ENCODE data around the gene CADM4. TPM values are rescaled to one million over a fixed set of nuclear protein-coding genes. Genes with fewer than 3 reads are reported as not detected.

The CADM4 gene
- total and polyA plus RNA-seq, 9 of the 15 experiments (the other 6 are each of a cell fraction or from before 2014, with no cell fraction given), result 0.03 to 4.6 (median 1.3) TPM

- TF ChIP-seq MLLT1 (IDR thresholded peaks at IDR 0.05), result 0 out of 4 replicates have a peak, but pooled peaks of 1 of the 2 experiments have one; percentile 3
- TF ChIP-seq CREM (IDR thresholded peaks at IDR 0.05; ENCODE audit: low read depth), result peak; percentile 99
- TF ChIP-seq CBX3 (IDR thresholded peaks at IDR 0.05; ENCODE audit: borderline replicate concordance in 1 of 2, low read length in 2 of 2), result peak in 1 of 2 experiments; percentile 79; a peak in 2 of 3 replicates
- TF ChIP-seq HNRNPL (IDR thresholded peaks at IDR 0.05; ENCODE audit: low read depth, low read length), result no peak
- TF ChIP-seq, protein P1, sequence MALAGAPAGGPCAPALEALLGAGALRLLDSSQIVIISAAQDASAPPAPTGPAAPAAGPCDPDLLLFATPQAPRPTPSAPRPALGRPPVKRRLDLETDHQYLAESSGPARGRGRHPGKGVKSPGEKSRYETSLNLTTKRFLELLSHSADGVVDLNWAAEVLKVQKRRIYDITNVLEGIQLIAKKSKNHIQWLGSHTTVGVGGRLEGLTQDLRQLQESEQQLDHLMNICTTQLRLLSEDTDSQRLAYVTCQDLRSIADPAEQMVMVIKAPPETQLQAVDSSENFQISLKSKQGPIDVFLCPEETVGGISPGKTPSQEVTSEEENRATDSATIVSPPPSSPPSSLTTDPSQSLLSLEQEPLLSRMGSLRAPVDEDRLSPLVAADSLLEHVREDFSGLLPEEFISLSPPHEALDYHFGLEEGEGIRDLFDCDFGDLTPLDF (CRISPR knock-in tag; IDR thresholded peaks at IDR 0.05), result no peak
- 0 out of 2 replicates have a peak, but pooled peaks have one; percentile 34 for TF ChIP-seq LEF1 (IDR thresholded peaks at IDR 0.05)
- TF ChIP-seq TFAP4 (CRISPR knock-in tag; IDR thresholded peaks at IDR 0.05; ENCODE audit: borderline replicate concordance), result peak; percentile 87
- peak; percentile 43; the same call in 1 of the 2 replicates for TF ChIP-seq ZNF644 (tag; IDR thresholded peaks at IDR 0.05; ENCODE audit: low read depth)
- TF ChIP-seq ZNF398 (CRISPR knock-in tag; IDR thresholded peaks at IDR 0.05), result no peak
- peak in 1 of 3 experiments; percentile 14 for TF ChIP-seq YY1 (IDR thresholded peaks at IDR 0.05; ENCODE audit: borderline replicate concordance in 1 of 3, control insufficient read depth in 1 of 3, extremely low read depth in 1 of 3, insufficient read depth in 3 of 3, insufficient read length in 1 of 3, insufficient replicate concordance in 2 of 3, low read depth in 1 of 3, low read length in 2 of 3)
- TF ChIP-seq ZBTB5 (IDR thresholded peaks at IDR 0.05), result no peak
- peak; percentile 95 for TF ChIP-seq POLR2B (IDR thresholded peaks at IDR 0.05; ENCODE audit: low read depth, partially characterized antibody)
- TF ChIP-seq, protein P2, sequence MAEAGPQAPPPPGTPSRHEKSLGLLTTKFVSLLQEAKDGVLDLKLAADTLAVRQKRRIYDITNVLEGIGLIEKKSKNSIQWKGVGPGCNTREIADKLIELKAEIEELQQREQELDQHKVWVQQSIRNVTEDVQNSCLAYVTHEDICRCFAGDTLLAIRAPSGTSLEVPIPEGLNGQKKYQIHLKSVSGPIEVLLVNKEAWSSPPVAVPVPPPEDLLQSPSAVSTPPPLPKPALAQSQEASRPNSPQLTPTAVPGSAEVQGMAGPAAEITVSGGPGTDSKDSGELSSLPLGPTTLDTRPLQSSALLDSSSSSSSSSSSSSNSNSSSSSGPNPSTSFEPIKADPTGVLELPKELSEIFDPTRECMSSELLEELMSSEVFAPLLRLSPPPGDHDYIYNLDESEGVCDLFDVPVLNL (CRISPR knock-in tag; IDR thresholded peaks at IDR 0.05; ENCODE audit: low read depth), result 0 out of 2 replicates have a peak, but pooled peaks have one; percentile 23
- TF ChIP-seq RBFOX2 (IDR thresholded peaks at IDR 0.05; ENCODE audit: low read depth, low read length), result peak; percentile 74
- TF ChIP-seq MTA1 (IDR thresholded peaks at IDR 0.05; ENCODE audit: borderline replicate concordance), result peak; percentile 99
- TF ChIP-seq DIDO1 (tag; IDR thresholded peaks at IDR 0.05; ENCODE audit: low read depth), result peak; percentile 94
Observed at GRCh38 chr19:43595999-43596841, 43.4 kb downstream of the CADM4 start, which contains the start of the genes IRGQ and ZNF576 (continued).
